Caco-2 (cell line): ENCODE results near the gene NYAP2. TPM values are rescaled to one million over a fixed set of nuclear protein-coding genes. Genes with fewer than 3 reads are reported as not detected.

Experiments used
- BruUV-seq: library from RNA; stranded (reverse); fragments of 400-500 nt; replicated peaks from 2 replicates; lab custom pipeline; 2021; lab: Mats Ljungman, UMichigan
- CTCF ChIA-PET: fragments of 300-600 bp; sonication (Branson Sonifier 250); formaldehyde crosslinking; loops from one replicate; lab custom pipeline; 2022; ENCODE audit warnings: antibody characterized with exemption; lab: Charles Lee
- POLR2A ChIA-PET: fragments of 300-600 bp; sonication (Branson Sonifier 250); formaldehyde crosslinking; loops from one replicate; lab custom pipeline; 2022; ENCODE audit warnings: antibody characterized with exemption; lab: Charles Lee
- DNase-seq, 2 experiments: peaks; one replicate each; pipeline versions ENCODE4 v3.0.0 to v3.0.0-alpha.2; 2020 to 2022
- H3K27me3 ChIP-seq: replicated peaks from 2 replicates; pipeline ENCODE4 v1.6.0; 2011; ENCODE audit warnings: low read length; ENCODE audit not compliant: control insufficient read depth, insufficient read depth
- H3K36me3 ChIP-seq: 2 replicates; pipeline ENCODE4 v1.5.1; 2011; ENCODE audit warnings: low read length; ENCODE audit not compliant: control insufficient read depth, insufficient read depth
- H3K4me1 ChIP-seq: fragments of 250-450 bp; sonication (Bioruptor Pico); 2 replicates; pipeline ENCODE4 v1.5.1; 2020; ENCODE audit warnings: mild to moderate bottlenecking
- H3K4me3 ChIP-seq: 2 replicates; pipeline ENCODE4 v1.5.1; 2011; ENCODE audit warnings: low read depth, mild to moderate bottlenecking, control low read depth, low read length
- H3K9me3 ChIP-seq: fragments of 250-450 bp; sonication (Bioruptor Pico); 2 replicates; pipeline ENCODE4 v1.5.1; 2020; ENCODE audit warnings: mild to moderate bottlenecking, moderate library complexity
- H3K27ac Mint-ChIP-seq: one replicate; pipeline ENCODE4 v1.8.0; 2022; ENCODE audit warnings: mixed read lengths; ENCODE audit not compliant: unreplicated experiment
- H3K27me3 Mint-ChIP-seq: one replicate; pipeline ENCODE4 v1.8.0; 2022; ENCODE audit warnings: mixed read lengths; ENCODE audit not compliant: insufficient read depth, unreplicated experiment
- H3K36me3 Mint-ChIP-seq: one replicate; pipeline ENCODE4 v1.8.0; 2022; ENCODE audit warnings: mild to moderate bottlenecking, mixed read lengths; ENCODE audit not compliant: insufficient read depth, unreplicated experiment
- H3K4me1 Mint-ChIP-seq: one replicate; pipeline ENCODE4 v1.8.0; 2022; ENCODE audit warnings: low read depth, mixed read lengths; ENCODE audit not compliant: unreplicated experiment
- H3K4me3 Mint-ChIP-seq: one replicate; pipeline ENCODE4 v1.8.0; 2022; ENCODE audit warnings: mild to moderate bottlenecking, moderate library complexity, mixed read lengths; ENCODE audit not compliant: unreplicated experiment
- H3K9me3 Mint-ChIP-seq: one replicate; pipeline ENCODE4 v1.8.0; 2022; ENCODE audit warnings: mixed read lengths; ENCODE audit not compliant: unreplicated experiment
- intact Hi-C: fragments of 100-400 bp; cut with micrococcal nuclease; formaldehyde crosslinking; loops from one replicate; pipeline ENCODE4 v1.10.0; 2022; ENCODE audit not compliant: unreplicated experiment
- total RNA-seq: library from RNA; stranded (reverse); gene quantifications from 2 replicates; pipeline ENCODE4 v1.2.3, GENCODE V29; 2022
- TF ChIP-seq, protein P1 (sequence below), 2 experiments: fragments of 200-600 bp in 1 of 2; IDR thresholded peaks; 1 replicate in 1 of 2; 2 replicates in 1 of 2; pipeline versions ENCODE4 v1.5.1 to v1.8.0; 2011 to 2022; ENCODE audit warnings: antibody characterized with exemption in 1 of 2, control low read depth in 1 of 2, inconsistent platforms in 1 of 2, low read depth in 1 of 2, low read length in 1 of 2, mild to moderate bottlenecking in 1 of 2, moderate library complexity in 1 of 2; ENCODE audit not compliant: insufficient read depth in 1 of 2, severe bottlenecking in 1 of 2, unreplicated experiment in 1 of 2

Gene NYAP2
- total RNA-seq, 1 experiment from 2014 or later: 0.11 TPM

DNA sequence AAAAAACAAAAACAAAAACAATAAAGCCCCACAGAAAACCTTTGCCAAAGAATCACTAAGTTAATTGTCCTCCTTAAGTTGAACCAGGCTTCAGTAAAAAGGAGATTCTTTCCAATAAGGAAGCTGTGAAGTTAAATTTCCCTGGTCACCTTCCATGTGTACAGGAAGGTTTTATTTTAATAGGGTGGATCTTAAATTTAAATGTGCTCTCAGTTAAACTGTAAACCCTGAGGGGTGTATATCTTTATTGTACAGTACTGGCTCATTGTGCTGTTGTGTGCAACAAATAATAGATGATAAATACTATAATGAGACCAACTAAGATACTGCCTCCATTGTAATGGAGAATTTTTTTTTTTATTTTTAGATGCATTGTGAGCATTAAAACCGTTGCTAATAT lies 97.1 kb downstream of the NYAP2 start:
- intact Hi-C loops: no loop called here
- H3K27me3 Mint-ChIP-seq: peaks cover 2% of the 10 kb centered on the region
- Histone ChIP-seq H3K9me3 (no peaks in the 10 kb centered on the region), H3K27me3 (no peaks in the 10 kb centered on the region), H3K36me3 (no peaks in the 10 kb centered on the region), H3K4me3 (no peak overlapping the region), H3K4me1 (no peaks in the 10 kb centered on the region)
- no peak overlapping the region for H3K4me3 Mint-ChIP-seq
- no peaks in the 10 kb centered on the region for H3K36me3 Mint-ChIP-seq
- ChIA-PET POLR2A (no interaction called here), CTCF (no interaction called here)
- TF ChIP-seq, protein P1, sequence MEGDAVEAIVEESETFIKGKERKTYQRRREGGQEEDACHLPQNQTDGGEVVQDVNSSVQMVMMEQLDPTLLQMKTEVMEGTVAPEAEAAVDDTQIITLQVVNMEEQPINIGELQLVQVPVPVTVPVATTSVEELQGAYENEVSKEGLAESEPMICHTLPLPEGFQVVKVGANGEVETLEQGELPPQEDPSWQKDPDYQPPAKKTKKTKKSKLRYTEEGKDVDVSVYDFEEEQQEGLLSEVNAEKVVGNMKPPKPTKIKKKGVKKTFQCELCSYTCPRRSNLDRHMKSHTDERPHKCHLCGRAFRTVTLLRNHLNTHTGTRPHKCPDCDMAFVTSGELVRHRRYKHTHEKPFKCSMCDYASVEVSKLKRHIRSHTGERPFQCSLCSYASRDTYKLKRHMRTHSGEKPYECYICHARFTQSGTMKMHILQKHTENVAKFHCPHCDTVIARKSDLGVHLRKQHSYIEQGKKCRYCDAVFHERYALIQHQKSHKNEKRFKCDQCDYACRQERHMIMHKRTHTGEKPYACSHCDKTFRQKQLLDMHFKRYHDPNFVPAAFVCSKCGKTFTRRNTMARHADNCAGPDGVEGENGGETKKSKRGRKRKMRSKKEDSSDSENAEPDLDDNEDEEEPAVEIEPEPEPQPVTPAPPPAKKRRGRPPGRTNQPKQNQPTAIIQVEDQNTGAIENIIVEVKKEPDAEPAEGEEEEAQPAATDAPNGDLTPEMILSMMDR (IDR thresholded peaks at IDR 0.05; ENCODE audit: insufficient read depth in 1 of 2, low read depth in 1 of 2, low read length in 1 of 2, severe bottlenecking in 1 of 2, unreplicated experiment in 1 of 2): no peak
- DNase-seq: no peak
- BruUV-seq: no TSS peak
- no peaks in the 10 kb centered on the region for H3K4me1 Mint-ChIP-seq
- H3K9me3 Mint-ChIP-seq: no peaks in the 10 kb centered on the region
- no peak overlapping the region for H3K27ac Mint-ChIP-seq

DNA sequence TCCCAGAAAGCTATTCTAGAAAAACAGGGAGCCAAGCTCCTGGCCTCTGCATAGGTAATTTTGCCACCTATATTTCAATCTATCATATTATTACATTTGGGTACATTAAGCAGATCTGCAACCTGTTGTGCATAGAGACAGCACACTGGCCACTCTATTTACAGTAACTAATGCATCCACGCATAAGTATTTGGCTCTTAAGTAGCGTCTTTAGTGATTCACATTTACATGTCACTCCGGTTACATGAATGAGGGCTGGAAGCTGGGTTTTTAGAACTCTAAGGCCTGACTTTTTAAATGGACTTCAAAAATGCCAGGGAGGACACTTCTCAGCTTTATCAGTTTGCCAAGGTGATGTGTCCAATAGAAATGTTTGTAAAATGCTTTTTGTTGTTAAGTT lies 97.7 kb downstream of the NYAP2 start:
- intact Hi-C loops: no loop called here
- H3K4me3 Mint-ChIP-seq: no peak overlapping the region
- H3K4me1 Mint-ChIP-seq: no peaks in the 10 kb centered on the region
- TF ChIP-seq, protein P1 (IDR thresholded peaks at IDR 0.05; ENCODE audit: insufficient read depth in 1 of 2, low read depth in 1 of 2, low read length in 1 of 2, severe bottlenecking in 1 of 2, unreplicated experiment in 1 of 2): no peak
- no peak overlapping the region for H3K27ac Mint-ChIP-seq
- Histone ChIP-seq H3K9me3 (no peaks in the 10 kb centered on the region), H3K4me3 (no peak overlapping the region), H3K27me3 (no peaks in the 10 kb centered on the region), H3K4me1 (no peaks in the 10 kb centered on the region), H3K36me3 (no peaks in the 10 kb centered on the region)
- DNase-seq: no peak
- peaks cover 2% of the 10 kb centered on the region for H3K27me3 Mint-ChIP-seq
- CTCF ChIA-PET: no interaction called here
- H3K9me3 Mint-ChIP-seq: no peaks in the 10 kb centered on the region
- POLR2A ChIA-PET: no interaction called here
- BruUV-seq: no TSS peak
- no peaks in the 10 kb centered on the region for H3K36me3 Mint-ChIP-seq

DNA sequence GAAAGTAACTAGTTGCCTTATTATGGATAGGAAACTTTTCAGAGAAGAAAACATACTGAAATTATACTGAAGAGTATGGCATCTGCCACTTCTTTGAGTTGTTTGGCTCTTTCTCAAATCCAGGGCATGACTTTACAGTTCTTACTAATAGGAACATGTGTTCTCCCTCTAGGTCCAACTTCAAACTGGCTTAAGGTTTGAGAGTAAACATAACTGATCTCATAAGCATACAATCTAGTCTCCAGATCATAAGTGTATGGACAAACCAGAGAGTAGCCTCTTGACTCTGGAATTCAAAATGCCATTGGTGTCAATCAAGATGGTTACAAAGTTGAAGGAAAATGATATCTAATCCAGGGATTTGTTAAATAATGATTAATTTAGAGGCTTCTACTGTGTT lies 101.5 kb downstream of the NYAP2 start:
- H3K9me3 Mint-ChIP-seq: no peaks in the 10 kb centered on the region
- Histone ChIP-seq H3K4me1 (no peaks in the 10 kb centered on the region), H3K36me3 (no peaks in the 10 kb centered on the region), H3K9me3 (no peaks in the 10 kb centered on the region), H3K4me3 (no peak overlapping the region), H3K27me3 (no peaks in the 10 kb centered on the region)
- no peaks in the 10 kb centered on the region for H3K36me3 Mint-ChIP-seq
- H3K27ac Mint-ChIP-seq: no peak overlapping the region
- POLR2A ChIA-PET: no interaction called here
- no peaks in the 10 kb centered on the region for H3K4me1 Mint-ChIP-seq
- BruUV-seq: no TSS peak
- H3K27me3 Mint-ChIP-seq: no peaks in the 10 kb centered on the region
- CTCF ChIA-PET: no interaction called here
- DNase-seq: no peak
- no peak overlapping the region for H3K4me3 Mint-ChIP-seq
- TF ChIP-seq, protein P1 (IDR thresholded peaks at IDR 0.05; ENCODE audit: insufficient read depth in 1 of 2, low read depth in 1 of 2, low read length in 1 of 2, severe bottlenecking in 1 of 2, unreplicated experiment in 1 of 2): no peak
- intact Hi-C loops: no loop called here
